Erythroblast (primary cell): ENCODE data around the gene PLD5.
"Not testable (repeated sequence)": the region's sequence is repeated elsewhere in the genome, so short reads cannot be mapped to it uniquely, and the experiment has no call there.

Experiments used
- DNase-seq, 2 experiments: peaks; one replicate each; lab custom pipeline; 2025; lab: John Stamatoyannopoulos, UW
- GATA1 ChIP-seq: IDR thresholded peaks from 2 replicates; pipeline ENCODE4 v1.6.1; 2011; ENCODE audit warnings: low read depth, mild to moderate bottlenecking, control low read depth, low read length, moderate library complexity
- POLR2A ChIP-seq: IDR thresholded peaks from 2 replicates; pipeline ENCODE4 v1.6.1; 2011; ENCODE audit warnings: mild to moderate bottlenecking, low read length

PLD5 gene

DNA sequence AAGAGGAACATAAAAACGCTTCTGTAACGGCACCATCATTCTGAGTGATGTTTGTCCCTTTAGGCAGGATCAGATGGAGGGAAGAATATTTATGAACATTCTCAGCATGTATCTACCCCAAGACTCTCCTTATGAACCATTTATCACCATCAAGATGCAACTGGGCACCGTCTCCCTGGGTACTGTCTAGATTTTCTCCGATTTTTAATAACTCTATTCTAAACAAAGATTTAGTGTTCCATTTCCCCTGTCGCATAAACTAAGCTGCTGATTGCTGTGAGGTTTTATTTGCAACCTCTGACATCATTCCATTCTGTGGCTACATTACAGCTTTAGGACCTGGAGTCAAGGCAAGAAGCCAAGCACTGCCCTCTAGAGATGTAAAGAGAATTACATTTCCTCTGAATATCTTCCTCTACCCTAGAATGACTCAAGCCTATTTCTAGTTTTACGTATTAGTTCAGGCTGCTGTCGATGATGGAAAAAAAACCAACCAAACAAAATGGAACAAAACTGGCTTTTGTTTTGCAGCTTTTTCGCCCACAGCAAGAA lies 395.5 kb downstream of the PLD5 start:
- no peak for DNase-seq
- TF ChIP-seq GATA1, result no peak
- no peak for TF ChIP-seq POLR2A

DNA sequence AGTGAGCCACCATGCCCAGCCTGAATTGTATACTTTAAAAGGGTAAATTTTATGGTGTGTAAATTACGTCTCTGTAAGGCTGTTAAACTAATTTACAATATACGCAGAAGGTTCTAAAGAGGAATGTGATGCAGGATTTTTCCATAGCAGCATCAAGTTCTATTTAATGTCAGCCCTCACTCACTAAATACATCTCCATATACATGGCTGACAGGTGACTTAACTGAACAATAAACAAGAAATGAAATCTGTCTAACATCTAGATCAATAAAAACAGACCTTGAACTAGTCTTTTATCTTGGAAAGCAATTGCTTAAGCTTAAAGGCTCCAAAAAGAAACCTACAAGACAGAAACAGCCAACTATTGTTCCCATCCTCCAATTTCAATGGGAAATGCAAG lies 404.1 kb downstream of the PLD5 start:
- no peak for DNase-seq
- TF ChIP-seq GATA1 (no peak), POLR2A (no peak)

DNA sequence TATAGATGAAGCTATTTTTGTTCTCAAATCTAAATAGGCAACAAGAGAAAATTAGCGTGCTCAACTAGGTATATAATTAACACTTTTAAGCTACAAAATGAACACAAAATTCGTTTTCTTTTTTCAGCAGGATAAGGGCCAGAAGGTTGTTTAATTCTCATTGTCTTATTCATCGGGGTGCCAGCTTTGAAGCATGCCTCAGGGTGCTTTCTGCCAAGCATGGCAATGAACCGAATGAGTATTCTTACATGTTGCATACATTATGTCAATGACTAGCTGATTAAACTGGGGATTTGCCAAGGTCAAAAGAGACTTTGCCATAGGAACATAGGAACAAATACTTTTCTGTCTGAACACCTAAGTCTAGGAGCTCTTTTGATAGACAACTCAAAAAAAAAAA lies 423.6 kb downstream of the PLD5 start:
- no peak for TF ChIP-seq GATA1
- TF ChIP-seq POLR2A, result no peak
- no peak for DNase-seq

DNA sequence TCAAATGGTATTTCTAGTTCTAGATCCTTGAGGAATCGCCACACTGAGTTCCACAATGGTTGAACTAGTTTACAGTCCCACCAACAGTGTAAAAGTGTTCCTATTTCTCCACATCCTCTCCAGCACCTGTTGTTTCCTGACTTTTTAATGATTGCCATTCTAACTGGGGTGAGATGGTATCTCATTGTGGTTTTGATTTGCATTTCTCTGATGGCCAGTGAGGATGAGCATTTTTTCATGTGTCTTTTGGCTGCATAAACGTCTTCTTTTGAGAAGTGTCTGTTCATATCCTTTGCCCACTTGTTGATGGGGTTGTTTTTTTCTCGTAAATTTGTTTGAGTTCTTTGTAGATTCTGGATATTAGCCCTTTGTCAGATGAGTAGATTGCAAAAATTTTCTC lies 427.2 kb downstream of the PLD5 start:
- not testable (repeated sequence) for DNase-seq

DNA sequence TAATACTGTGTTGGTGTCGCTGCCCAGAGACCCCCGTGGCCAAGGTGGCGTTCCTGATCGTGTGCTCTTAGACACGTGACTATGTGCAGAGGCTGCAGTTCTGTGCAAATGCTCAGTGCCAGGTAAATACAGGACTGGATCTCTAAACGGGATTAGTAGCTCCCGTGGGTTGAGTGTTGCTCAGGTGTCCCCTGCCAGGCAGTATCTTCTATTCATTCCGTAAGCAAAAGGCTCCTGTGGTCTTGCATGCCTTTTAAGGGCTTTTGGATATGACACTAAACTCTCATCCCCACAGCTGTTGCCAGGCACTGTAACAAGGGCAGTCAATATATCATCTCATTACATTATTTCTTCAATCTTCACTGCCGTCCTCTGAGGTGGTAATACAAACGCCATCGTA lies 431.4 kb downstream of the PLD5 start:
- TF ChIP-seq POLR2A (no peak), GATA1 (no peak)

DNA sequence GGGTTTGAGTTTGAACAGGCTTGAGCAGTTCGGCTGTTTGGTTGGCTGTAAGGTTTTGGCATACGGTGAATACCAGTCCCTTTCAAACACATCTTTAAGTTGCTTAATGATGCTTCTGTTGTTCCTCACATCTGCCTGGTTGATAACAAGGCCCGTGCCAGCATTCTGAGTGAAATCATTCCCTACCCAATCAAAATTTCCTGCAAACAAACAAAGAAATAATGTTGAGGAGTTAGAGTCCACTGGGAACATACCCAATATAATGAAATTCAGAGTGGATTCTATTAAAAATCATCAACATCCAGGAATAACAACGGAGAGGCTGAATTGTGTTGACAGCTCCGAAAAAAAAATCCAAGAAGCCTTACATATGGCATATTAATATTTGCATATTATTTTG lies 434.6 kb downstream of the PLD5 start:
- TF ChIP-seq GATA1 (no peak), POLR2A (no peak)
- no peak for DNase-seq

More for the DNA sequence above, 431.4 kb downstream of the PLD5 start:
- no peak for DNase-seq

DNA sequence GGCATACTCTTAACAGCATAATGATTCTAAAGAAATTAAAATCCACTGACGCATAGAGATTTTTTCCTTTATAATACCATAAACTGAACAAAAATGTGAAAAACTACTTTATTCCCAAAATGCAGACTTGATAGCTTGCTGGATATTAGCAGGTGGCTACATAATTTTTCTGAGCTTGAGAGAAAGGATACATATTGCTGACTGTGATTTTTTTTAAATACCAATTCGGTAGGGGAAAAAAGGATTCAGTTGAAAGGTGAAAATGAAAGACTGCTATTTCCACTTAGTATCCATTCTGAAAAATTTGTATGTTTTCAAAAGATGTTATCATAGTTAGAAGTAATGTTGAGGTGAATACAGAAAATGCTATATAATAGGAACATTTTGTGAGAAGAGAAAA lies 435.6 kb downstream of the PLD5 start:
- DNase-seq, result no peak
- TF ChIP-seq GATA1 (no peak), POLR2A (no peak)

DNA sequence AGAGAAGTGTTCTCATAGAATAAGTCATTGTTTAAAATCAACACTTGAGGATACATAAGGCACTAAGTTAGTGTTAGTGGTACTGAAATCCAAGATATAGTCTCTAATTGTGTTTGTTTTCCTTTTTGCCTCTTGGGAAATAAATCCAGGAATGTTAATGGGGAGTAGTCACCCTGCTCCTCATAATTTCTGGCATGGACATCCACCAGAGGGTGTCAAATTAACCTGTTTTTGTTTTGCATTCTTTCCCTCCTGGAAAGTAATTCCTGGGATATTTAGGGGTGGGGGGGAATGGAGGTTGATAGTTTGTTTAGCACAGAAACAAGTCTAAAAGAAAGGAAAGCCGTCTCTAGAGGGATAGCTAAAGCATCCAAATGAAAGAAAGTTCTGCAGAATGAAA lies 437.8 kb downstream of the PLD5 start:
- TF ChIP-seq GATA1, result no peak
- no peak for TF ChIP-seq POLR2A
- DNase-seq, result no peak

DNA sequence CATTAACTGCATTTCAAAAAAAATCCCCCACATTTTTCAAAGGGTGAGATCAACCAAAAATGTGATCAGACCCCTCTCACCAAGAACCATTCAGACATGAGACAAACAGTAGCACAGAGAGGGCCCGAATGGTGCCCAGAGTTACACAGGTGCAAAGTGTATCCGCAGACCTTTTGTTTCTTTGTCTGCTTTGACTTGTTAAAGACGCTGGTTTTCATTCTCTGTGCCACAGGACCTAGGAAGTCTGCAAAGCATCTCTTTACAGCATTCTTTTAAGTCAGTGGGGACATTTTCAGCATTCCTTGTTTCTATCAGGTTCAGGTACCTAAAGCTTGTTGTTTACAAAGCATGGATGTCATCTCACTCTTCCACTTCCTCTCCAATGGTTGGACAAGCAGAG lies 438.4 kb downstream of the PLD5 start:
- DNase-seq, result no peak
- no peak for TF ChIP-seq POLR2A
- TF ChIP-seq GATA1, result no peak

DNA sequence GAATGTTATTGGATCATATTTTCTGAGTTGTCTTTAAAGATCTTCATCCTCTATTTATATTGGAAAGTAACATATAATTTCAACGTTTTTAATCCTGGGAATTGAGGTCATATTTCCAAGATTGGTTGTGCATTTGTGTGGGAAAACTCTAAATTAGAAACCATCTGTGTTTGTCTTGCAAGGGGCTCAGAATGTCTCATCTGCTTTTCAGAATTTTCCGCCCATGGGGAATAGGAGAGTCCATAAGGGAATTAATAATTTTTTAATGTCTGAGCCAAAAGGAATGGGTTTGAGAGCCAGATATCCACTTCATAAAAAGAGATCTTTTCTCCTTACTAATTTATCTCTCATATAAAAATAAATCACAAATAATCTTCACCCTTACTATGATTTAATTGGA lies 440.8 kb downstream of the PLD5 start:
- no peak for DNase-seq
- no peak for TF ChIP-seq GATA1

DNA sequence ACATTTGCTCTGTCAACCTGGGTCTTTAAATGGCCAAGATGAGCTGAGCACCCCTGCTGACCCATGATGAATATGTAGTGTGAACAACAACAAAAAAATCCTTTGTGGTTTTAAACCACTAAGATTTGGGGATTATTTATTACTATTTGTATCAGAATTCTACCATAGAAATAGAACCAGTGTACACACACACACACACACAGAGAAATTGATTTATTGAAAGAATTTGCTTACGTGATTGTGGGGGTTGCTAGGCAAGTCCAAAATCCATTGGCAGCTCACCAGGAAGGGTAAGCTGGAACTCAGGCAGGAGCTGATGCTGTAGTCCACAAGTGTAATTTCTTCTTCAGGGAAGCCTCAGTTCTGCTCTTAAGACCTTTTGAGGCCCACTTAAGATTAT lies 443.1 kb downstream of the PLD5 start:
- TF ChIP-seq GATA1 (no peak), POLR2A (no peak)
- DNase-seq, result no peak

DNA sequence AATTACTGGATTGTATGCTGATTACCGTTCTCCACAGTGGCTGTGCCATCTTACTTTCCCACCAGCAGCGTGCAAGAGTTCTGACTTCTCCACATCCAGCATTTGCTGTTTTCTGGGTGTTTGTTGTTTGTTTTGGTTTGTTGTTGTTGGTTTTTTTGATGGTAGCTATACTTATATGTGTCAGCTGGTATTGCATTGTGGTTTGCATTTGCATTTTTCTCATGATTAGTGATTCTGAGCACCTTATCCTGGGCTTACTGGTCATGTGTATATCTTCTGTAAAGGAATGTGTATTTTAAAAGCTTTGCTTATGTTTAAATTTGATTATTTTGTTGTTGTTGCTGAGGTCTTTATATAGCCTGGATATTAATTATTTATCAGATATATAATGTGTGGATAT lies 458.7 kb downstream of the PLD5 start:
- no peak for DNase-seq
- no peak for TF ChIP-seq POLR2A
- TF ChIP-seq GATA1, result no peak

DNA sequence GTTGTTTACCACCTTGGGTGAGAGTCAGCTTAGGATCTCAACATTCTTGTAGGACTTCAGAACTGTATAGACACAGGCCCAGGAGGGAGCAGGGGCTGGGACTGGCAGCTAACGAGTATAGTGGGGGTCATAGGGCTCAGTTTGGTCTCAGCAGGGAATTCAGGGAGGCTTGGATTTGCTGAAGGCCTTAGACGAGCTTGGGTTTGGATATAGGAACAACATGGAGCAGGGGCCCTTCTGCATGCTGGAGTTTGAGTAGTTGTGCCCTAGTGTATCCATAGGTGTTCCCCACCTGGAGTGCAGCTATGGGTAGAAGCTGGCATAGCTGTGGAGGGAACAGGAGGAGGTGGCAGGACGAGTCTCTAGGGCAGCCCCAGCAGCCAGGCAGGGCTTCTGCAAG lies 462.2 kb downstream of the PLD5 start:
- no peak for DNase-seq
- TF ChIP-seq POLR2A (no peak), GATA1 (no peak)

DNA sequence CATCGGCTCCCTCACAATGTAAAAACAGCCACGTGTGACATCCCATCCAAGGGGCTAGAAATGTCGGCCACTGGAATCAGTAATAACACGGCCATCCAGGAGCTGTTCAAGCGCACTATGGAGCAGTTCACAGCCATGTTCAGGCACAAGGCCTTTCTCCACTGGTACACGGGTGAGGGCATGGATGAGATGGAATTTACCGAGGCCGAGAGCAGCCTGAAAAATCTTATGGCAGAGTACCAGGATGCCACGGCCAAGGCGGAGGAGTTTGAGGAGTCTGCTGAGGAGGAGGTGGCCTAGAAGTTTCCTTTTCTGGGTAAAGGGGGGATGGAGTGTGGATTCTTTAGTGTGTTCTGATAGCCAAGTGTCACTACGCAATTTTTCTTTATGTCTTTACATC lies 464.5 kb downstream of the PLD5 start:
- TF ChIP-seq POLR2A (no peak), GATA1 (no peak)
- no peak for DNase-seq

DNA sequence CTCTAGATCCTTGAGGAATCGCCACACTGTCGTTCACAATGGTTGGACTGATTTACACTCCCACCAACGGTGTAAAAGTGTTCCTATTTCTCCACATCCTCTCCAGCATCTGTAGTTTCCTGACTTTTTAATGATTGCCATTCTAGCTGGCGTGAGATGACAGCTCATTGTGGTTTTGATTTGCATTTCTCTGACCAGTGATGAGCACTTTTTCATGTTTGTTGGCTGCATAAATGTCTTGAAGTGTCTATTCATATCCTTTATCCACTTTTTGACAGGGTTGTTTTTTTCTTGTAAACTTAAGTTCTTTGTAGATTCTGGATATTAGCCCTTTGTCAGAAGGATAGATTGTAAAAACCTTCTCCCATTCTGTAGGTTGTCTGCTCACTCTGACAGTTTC lies 465.9 kb downstream of the PLD5 start:
- not testable (repeated sequence) for DNase-seq

DNA sequence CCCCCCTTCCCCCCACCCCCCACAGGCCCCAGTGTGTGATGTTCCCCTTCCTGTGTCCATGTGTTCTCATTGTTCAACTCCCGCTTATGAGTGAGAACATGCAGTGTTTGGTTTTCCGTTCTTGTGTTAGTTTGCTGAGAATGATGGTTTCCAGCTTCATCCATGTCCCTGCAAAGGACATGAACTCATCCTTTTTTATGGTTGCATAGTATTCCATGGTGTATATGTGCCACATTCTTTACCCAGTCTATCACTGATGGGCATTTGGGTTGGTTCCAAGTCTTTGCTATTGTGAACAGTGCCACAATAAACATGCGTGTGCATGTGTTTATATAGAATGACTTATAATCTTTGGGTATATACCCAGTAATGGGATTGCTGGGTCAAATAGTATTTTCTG lies 466.3 kb downstream of the PLD5 start:
- not testable (repeated sequence) for DNase-seq
